ENCODE measurements around the gene GNAQ.

GNAQ gene

DNA sequence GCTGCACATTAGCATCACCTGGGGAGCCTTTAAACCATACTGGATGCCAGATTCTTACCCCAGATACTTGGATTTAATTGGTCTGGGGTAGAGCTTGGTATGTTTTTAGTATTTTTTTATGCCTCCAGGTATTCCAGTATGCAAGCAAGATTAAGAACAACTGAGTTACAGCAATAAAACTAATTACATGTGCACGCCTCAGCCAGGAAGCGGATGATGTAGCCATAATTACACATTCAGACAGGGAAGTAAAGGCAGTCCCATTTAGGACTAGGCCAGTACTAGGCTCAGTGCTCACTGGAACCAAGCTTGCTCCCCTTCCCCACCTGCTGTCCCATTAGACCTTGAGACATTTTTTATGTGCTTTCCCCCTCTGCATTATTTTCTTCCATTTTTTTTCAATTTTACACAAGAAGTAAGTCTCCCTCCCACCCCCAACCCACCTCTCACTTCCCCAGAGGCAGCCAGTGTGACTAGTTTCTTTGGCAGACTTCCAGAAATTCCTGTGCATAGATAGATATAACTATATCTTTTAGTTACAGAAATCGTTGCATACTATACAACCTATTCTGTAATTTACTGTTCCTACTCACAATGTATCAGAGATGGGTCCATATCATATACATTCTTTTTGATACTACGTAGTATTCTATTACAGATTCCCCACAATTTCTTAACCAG is 7.1 kb upstream of the GNAQ start:
- TF ChIP-seq, protein P1, sequence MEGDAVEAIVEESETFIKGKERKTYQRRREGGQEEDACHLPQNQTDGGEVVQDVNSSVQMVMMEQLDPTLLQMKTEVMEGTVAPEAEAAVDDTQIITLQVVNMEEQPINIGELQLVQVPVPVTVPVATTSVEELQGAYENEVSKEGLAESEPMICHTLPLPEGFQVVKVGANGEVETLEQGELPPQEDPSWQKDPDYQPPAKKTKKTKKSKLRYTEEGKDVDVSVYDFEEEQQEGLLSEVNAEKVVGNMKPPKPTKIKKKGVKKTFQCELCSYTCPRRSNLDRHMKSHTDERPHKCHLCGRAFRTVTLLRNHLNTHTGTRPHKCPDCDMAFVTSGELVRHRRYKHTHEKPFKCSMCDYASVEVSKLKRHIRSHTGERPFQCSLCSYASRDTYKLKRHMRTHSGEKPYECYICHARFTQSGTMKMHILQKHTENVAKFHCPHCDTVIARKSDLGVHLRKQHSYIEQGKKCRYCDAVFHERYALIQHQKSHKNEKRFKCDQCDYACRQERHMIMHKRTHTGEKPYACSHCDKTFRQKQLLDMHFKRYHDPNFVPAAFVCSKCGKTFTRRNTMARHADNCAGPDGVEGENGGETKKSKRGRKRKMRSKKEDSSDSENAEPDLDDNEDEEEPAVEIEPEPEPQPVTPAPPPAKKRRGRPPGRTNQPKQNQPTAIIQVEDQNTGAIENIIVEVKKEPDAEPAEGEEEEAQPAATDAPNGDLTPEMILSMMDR (IDR thresholded peaks at IDR 0.05; ENCODE audit: low read depth, low read length, missing control alignments): no peak
- no peaks in the 10 kb centered on the region for H3K27me3 ChIP-seq (replicated peaks)
- in situ Hi-C loops (cut with HindIII; ENCODE audit: low pct_ligation_motif_present, low sequenced_read_pairs): no loop called here
- no peak overlapping the region for H3K27ac ChIP-seq
- no peak for DNase-seq
- H3K36me3 ChIP-seq (replicated peaks): no peaks in the 10 kb centered on the region
- no peak overlapping the region for H3K4me3 ChIP-seq (ENCODE audit: low read depth, low read length)

DNA sequence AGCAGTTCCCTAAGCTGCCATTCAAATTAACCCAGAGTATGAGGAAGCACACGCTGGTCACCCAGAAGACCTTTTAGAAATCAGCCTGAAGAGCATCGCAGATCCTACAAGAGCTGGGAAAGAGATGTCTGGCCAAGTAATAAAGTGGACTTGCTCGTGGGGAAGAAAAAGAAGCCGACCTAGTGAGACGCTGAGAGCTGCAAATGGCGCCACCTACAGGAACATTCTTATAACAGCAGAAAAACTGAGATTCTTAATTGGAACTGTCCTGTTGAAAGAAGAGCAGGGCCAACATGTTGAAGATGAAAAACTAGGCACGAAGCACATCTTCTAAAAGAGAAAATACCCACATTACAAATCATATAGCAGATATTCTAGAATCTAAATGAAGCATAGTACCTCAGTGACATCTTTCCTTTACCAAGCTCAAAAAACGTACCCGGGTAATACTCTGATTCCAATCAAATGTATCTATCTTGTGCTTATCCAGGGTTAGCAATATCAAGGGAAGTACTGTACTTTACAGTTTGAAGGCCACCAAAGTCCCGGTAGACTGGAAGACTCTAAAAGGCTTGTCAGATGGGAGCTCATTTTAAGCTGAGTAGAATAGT is 3.9 kb upstream of the GNAQ start:
- DNase-seq: peak; percentile 67
- in situ Hi-C loops (cut with HindIII; ENCODE audit: low pct_ligation_motif_present, low sequenced_read_pairs): no loop called here
- TF ChIP-seq, protein P1 (IDR thresholded peaks at IDR 0.05; ENCODE audit: low read depth, low read length, missing control alignments): peak; percentile 88
- Histone ChIP-seq H3K36me3 (replicated peaks) (no peaks in the 10 kb centered on the region), H3K27me3 (replicated peaks) (no peaks in the 10 kb centered on the region), H3K27ac (no peak overlapping the region), H3K4me3 (ENCODE audit: low read depth, low read length) (no peak overlapping the region)

DNA sequence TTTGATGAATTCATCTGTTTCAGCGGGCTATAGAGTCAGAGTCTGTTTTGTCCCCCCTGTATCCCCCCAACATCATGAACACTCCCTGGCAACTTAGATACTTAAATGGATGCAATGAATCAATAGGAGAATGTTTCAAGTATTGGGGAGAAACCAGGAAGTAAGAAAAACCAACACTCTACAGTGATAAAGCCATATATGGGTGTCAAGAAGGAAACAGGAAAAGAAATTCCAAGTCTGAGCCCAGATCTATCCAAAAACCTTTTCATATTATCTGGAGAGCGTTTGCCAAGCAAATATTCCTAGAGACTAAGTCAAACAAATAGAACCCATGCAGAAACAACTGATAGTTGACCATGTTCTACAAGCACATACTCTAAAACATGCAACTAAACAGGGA is 2.3 kb upstream of the GNAQ start:
- in situ Hi-C loops (cut with HindIII; ENCODE audit: low pct_ligation_motif_present, low sequenced_read_pairs): no loop called here
- H3K36me3 ChIP-seq (replicated peaks): no peaks in the 10 kb centered on the region
- TF ChIP-seq, protein P1 (IDR thresholded peaks at IDR 0.05; ENCODE audit: low read depth, low read length, missing control alignments): no peak
- no peaks in the 10 kb centered on the region for H3K27me3 ChIP-seq (replicated peaks)
- no peak for DNase-seq
- no peak overlapping the region for H3K4me3 ChIP-seq (ENCODE audit: low read depth, low read length)
- H3K27ac ChIP-seq: no peak overlapping the region

DNA sequence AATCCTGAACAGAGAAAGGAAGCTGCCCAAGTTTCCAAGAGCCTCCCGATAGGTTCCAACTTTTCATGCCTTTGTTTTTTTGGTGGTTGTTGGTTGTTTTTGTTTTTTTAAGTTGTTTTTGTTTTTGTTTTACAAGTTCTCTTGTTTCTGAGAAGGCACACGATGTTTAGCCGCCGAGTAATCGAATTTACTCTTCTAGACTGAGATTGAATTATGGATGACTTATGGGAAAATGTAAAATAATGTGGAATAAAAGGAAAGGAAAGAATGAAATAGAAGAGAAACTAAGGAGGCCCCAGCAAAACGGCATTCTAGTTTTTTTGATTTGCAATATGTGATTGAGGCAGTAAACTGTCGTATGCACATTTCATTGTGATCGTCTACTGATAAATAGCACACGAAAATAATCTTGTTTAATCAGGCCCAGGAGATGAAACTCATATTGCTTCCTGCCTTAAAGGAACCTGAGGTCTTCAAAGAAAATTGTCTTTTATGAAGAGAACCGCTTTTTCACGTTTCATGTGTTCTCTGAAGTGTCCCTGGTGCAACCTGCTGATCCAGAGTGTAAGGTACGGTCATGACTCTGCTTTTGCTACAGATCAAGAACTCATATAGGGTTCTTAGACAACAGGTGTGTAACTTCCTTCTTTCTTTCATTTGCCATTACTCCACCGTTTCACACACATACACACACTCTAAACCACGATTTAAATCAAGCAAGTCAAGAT is 1.3 kb upstream of the GNAQ start:
- no peaks in the 10 kb centered on the region for H3K36me3 ChIP-seq (replicated peaks)
- peak overlapping the region; percentile 81 for H3K27ac ChIP-seq
- H3K27me3 ChIP-seq (replicated peaks): no peaks in the 10 kb centered on the region
- in situ Hi-C loops (cut with HindIII; ENCODE audit: low pct_ligation_motif_present, low sequenced_read_pairs): no loop called here
- DNase-seq: no peak
- TF ChIP-seq, protein P1 (IDR thresholded peaks at IDR 0.05; ENCODE audit: low read depth, low read length, missing control alignments): no peak
- peak overlapping the region; percentile 88 for H3K4me3 ChIP-seq (ENCODE audit: low read depth, low read length)

DNA sequence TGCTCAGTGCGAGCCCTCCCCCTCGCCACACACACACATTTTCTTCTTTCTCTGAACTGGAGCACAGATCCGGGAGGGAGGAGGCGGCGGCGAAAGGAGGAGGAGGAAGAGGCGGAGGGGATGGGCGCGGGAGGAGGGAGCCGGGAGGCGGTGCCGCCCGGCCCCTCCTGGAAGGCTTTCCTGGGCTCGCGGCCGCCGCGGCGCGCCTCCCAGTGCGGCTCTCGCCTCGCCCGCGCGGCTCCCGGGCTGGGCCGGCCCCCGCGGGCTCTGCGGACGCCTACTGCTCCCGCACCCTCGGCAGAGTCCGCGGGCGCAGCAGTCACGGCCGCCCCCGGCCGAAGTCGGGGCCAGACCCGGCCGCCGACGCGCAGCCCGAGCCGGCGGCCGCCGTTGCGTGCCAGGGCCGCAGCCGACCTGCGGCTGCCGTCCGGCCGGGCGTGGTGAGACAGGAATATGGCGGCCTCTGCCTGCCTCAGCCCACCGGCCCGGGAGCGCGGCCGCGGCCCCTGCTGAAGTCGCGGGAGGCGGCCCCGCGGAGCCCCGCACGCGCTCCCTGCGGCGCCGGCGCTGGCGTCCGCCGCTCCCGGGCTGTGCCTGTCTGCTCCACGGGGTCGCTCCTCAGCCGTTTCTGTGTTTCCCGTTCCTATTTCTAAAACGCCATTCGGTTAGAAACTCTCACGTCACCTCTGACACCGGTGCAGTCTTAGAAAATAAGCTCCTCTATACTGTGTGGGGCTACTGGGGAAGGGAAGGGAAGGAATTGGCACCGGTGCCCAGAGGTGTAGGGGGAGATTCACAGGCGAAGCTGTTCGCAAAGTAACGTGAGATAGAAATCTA is 500 bp upstream of the GNAQ start:
- DNase-seq: peak; percentile 91
- Histone ChIP-seq H3K27ac (peak overlapping the region; percentile 81), H3K4me3 (ENCODE audit: low read depth, low read length) (peak overlapping the region; percentile 88), H3K27me3 (replicated peaks) (no peaks in the 10 kb centered on the region), H3K36me3 (replicated peaks) (no peaks in the 10 kb centered on the region)
- TF ChIP-seq, protein P1 (IDR thresholded peaks at IDR 0.05; ENCODE audit: low read depth, low read length, missing control alignments): no peak
- in situ Hi-C loops (cut with HindIII; ENCODE audit: low pct_ligation_motif_present, low sequenced_read_pairs): no loop called here
